HG03045 (cell line): ENCODE results near the gene FHIT.

Source experiments
- ATAC-seq: cut with Tn5 transposase; IDR thresholded peaks from one replicate; pipeline ENCODE4 v1.9.1; 2021; ENCODE audit warnings: mild to moderate bottlenecking, moderate library complexity; ENCODE audit not compliant: unreplicated experiment

The FHIT gene

GRCh38 chr3:60095516-60095915 lies 1155.7 kb downstream of the FHIT start:
- ATAC-seq, result no peak

GRCh38 chr3:60094392-60094947 lies 1156.8 kb downstream of the FHIT start:
- ATAC-seq, result no peak

GRCh38 chr3:60090548-60090947 lies 1160.7 kb downstream of the FHIT start:
- ATAC-seq, result no peak

GRCh38 chr3:60086811-60087210 lies 1164.4 kb downstream of the FHIT start:
- no peak for ATAC-seq

- ATAC-seq, result no peak
These were observed 1165.6 kb downstream of the FHIT start for GRCh38 chr3:60085649-60086048.

GRCh38 chr3:60081381-60082095 lies 1169.7 kb downstream of the FHIT start:
- no peak for ATAC-seq

- ATAC-seq, result no peak
These were observed 1170.6 kb downstream of the FHIT start for GRCh38 chr3:60080648-60081047.

- ATAC-seq, result no peak
These were observed 1172.2 kb downstream of the FHIT start for GRCh38 chr3:60079076-60079475.

- no peak for ATAC-seq
These were observed 1174.9 kb downstream of the FHIT start for GRCh38 chr3:60076331-60076730.

- ATAC-seq, result no peak
These were observed 1177.3 kb downstream of the FHIT start for GRCh38 chr3:60073942-60074341.

GRCh38 chr3:60073228-60073627 lies 1178.0 kb downstream of the FHIT start:
- no peak for ATAC-seq

- ATAC-seq, result no peak
These were observed 1180.9 kb downstream of the FHIT start for GRCh38 chr3:60070366-60070765.

GRCh38 chr3:60065227-60065868 lies 1185.9 kb downstream of the FHIT start:
- ATAC-seq, result no peak

GRCh38 chr3:60064210-60065178 lies 1186.8 kb downstream of the FHIT start:
- no peak for ATAC-seq

GRCh38 chr3:60056404-60056803 lies 1194.8 kb downstream of the FHIT start:
- ATAC-seq, result no peak

GRCh38 chr3:60055765-60056164 lies 1195.5 kb downstream of the FHIT start:
- no peak for ATAC-seq

GRCh38 chr3:60053526-60054265 lies 1197.6 kb downstream of the FHIT start:
- no peak for ATAC-seq

- no peak for ATAC-seq
These were observed 1202.8 kb downstream of the FHIT start for GRCh38 chr3:60048447-60048848.

- no peak for ATAC-seq
These were observed 1203.6 kb downstream of the FHIT start for GRCh38 chr3:60047426-60048200.

GRCh38 chr3:60046210-60046609 lies 1205.0 kb downstream of the FHIT start:
- no peak for ATAC-seq
